HG02870 (cell line): ENCODE measurements around the gene ARRB1.
"Not testable (repeated sequence)": the region's sequence is repeated elsewhere in the genome, so short reads cannot be mapped to it uniquely, and the experiment has no call there.

Experiments used
- ATAC-seq: cut with Tn5 transposase; IDR thresholded peaks from one replicate; pipeline ENCODE4 v1.9.1; 2021; ENCODE audit warnings: mild to moderate bottlenecking, moderate library complexity; ENCODE audit not compliant: unreplicated experiment

ARRB1 gene

GRCh38 chr11:75277991-75278790, 73.3 kb downstream of the ARRB1 start:
- ATAC-seq: no peak

GRCh38 chr11:75277211-75277805, 74.2 kb downstream of the ARRB1 start:
- ATAC-seq: no peak

- ATAC-seq: no peak
Observed at GRCh38 chr11:75276686-75277085, 74.8 kb downstream of the ARRB1 start.

- no peak for ATAC-seq
Observed at GRCh38 chr11:75276186-75276585, 75.3 kb downstream of the ARRB1 start.

- no peak for ATAC-seq
Observed at GRCh38 chr11:75275581-75275980, 75.9 kb downstream of the ARRB1 start.

- not testable (repeated sequence) for ATAC-seq
Observed at GRCh38 chr11:75274716-75275115, 76.7 kb downstream of the ARRB1 start.

GRCh38 chr11:75273411-75274391, 77.8 kb downstream of the ARRB1 start:
- ATAC-seq: no peak

- ATAC-seq: no peak
Observed at GRCh38 chr11:75272821-75273301, 78.6 kb downstream of the ARRB1 start.

- no peak for ATAC-seq
Observed at GRCh38 chr11:75272391-75272790, 79.1 kb downstream of the ARRB1 start.

- no peak for ATAC-seq
Observed at GRCh38 chr11:75271730-75272129, 79.7 kb downstream of the ARRB1 start.

GRCh38 chr11:75270896-75271418, 80.5 kb downstream of the ARRB1 start:
- no peak for ATAC-seq

- no peak for ATAC-seq
Observed at GRCh38 chr11:75269896-75270295, 81.6 kb downstream of the ARRB1 start.

- no peak for ATAC-seq
Observed at GRCh38 chr11:75269367-75269660, 82.1 kb downstream of the ARRB1 start.

- ATAC-seq: no peak
Observed at GRCh38 chr11:75268626-75269366, 82.7 kb downstream of the ARRB1 start.

- ATAC-seq: no peak
Observed at GRCh38 chr11:75267171-75267970, 84.1 kb downstream of the ARRB1 start.

GRCh38 chr11:75265851-75266531, 85.5 kb downstream of the ARRB1 start:
- ATAC-seq: no peak

- ATAC-seq: no peak
Observed at GRCh38 chr11:75264971-75265370, 86.5 kb downstream of the ARRB1 start.

- no peak for ATAC-seq
Observed at GRCh38 chr11:75264356-75264755, 87.1 kb downstream of the ARRB1 start.

- no peak for ATAC-seq
Observed at GRCh38 chr11:75263944-75264349, 87.5 kb downstream of the ARRB1 start.
